Esophagus (tissue), 2 donors: ENCODE data around the gene PAX5. TPM values are rescaled to one million over a fixed set of nuclear protein-coding genes. Genes with fewer than 3 reads are reported as not detected.
A peak's percentile ranks its signal among the peaks of the same experiment; 100 is the strongest.

ENCODE experiments used
- H3K27ac ChIP-seq, 2 donors: one replicate each; pipeline ENCODE4 v1.5.1; 2013; ENCODE audit warnings: low read depth in 2 of 2, mild to moderate bottlenecking in 2 of 2, inconsistent platforms in 1 of 2, low read length in 1 of 2, moderate library complexity in 1 of 2
- H3K27me3 ChIP-seq, 2 donors: one replicate each; pipeline ENCODE4 v1.6.1; 2013; ENCODE audit warnings: low read length in 2 of 2, control low read depth in 1 of 2, mild to moderate bottlenecking in 1 of 2; ENCODE audit not compliant: insufficient read depth in 2 of 2, control insufficient read depth in 1 of 2
- H3K36me3 ChIP-seq, 2 donors: one replicate each; pipeline ENCODE4 v1.6.1; 2013; ENCODE audit warnings: low read length in 1 of 2; ENCODE audit not compliant: control insufficient read depth in 2 of 2, insufficient read depth in 2 of 2
- H3K4me1 ChIP-seq, 2 donors: one replicate each; pipeline ENCODE4 v1.6.1; 2013; ENCODE audit warnings: low read length in 1 of 2; ENCODE audit not compliant: control insufficient read depth in 2 of 2, insufficient read depth in 2 of 2
- H3K4me3 ChIP-seq, 2 donors: one replicate each; pipeline ENCODE4 v1.5.1; 2013; ENCODE audit warnings: low read length in 2 of 2, mild to moderate bottlenecking in 2 of 2, low read depth in 1 of 2, moderate library complexity in 1 of 2
- H3K9me3 ChIP-seq, 2 donors: one replicate each; pipeline ENCODE4 v1.6.1; 2013; ENCODE audit warnings: mild to moderate bottlenecking in 2 of 2, low read depth in 1 of 2, low read length in 1 of 2, moderate library complexity in 1 of 2; ENCODE audit not compliant: control insufficient read depth in 2 of 2, insufficient read depth in 1 of 2
- WGBS, 2 donors: extraction: QIAGEN DNeasy Blood & Tissue Kit; methylation state at CpG; one replicate each; pipeline ENCODE4 v1.1.7; 2013; 5-methylcytosine and 5-hydroxymethylcytosine counted together
- polyA plus RNA-seq, 2 donors: library from polyadenylated mRNA; stranded (reverse); fragments of 200-250 nt; gene quantifications; one replicate each; pipeline ENCODE4 v1.2.3, GENCODE V29; 2013
- donor health status: healthy with polysubstance abuse.
- donor health status: Bipolar disorder and iron deficiency.

The PAX5 gene
- polyA plus RNA-seq, 2 donors: 0.02 to 0.10 TPM

DNA sequence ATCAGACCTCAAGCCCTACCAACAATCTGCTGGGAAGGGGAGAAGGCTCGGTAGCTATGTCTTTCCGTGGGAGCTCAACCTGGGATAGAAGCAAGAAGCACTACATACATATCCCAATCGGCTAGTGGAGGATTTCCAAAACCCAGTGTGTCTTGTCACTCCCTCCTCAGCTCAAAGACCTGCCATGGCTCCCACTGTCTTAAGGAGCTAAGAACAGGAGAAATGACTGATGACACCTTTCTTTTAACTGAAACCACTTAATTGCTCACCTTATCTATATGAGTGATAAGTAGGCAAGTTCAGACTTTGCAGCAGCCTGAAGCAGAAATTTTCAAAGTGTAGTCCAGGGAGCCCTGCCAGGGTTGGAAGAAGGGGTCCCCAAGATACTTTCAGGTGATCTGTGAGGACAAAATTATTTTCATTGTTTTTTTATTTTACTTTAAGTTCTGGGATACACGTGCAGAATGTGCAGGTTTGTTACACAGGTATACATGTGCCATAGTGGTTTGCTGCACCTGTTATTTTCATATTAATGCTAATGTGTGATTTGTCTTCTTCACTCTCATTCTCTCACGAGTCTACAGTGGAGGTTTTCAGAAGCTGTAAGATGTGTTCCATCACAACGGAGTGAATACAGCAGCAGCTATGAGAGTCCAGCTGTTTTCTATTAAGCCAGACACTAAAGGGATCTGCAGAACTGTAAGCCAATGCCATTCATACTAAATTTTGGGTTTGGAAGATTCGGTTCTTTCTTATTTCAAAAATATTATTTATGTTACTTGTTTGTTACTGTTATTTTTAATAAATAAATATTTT is 41.4 kb downstream of the PAX5 start:
- WGBS, 2 donors: 51 to 58% methylated on average over 7 of the region's 7 CpGs
- H3K9me3 ChIP-seq: peaks cover 5 to 12% of the 10 kb centered on the region in 2 donors

DNA sequence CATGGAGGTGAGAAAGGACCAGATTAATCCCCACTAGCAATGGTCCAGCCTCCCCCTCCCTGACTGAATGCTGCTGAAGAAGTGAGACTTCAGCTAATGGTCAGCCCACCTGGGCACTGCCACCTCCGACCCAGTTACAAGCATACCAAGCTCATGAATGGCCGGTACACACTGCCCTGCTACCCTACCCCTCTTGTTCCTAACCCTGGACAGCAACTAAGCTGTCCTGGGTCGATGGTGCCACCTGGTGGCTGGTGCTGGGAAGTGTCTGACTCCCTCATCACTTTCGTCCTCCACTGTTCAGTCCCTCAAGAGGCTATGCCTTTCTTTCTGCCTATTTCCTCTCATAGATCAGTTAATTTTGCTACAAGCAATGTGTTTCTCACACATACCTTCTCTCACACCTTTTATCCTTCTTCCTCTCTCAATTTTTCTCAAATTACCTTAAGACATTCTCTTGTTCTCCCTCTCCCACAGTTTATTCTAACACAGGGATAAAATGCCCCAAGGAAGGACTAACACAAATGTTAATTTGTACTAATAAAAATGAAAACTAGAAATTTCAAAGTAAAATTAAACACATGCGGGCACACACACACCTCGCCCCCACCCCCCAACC is 42.4 kb downstream of the PAX5 start:
- WGBS, 2 donors: 15% methylated on average over 6 of the region's 6 CpGs
- no peaks in the 10 kb centered on the region for H3K36me3 ChIP-seq
- H3K27me3 ChIP-seq: peaks cover 6 to 10% of the 10 kb centered on the region in 2 donors
- H3K4me3 ChIP-seq: no peak overlapping the region
- H3K27ac ChIP-seq: no peak overlapping the region
- peaks cover 3 to 4% of the 10 kb centered on the region in 2 donors for H3K4me1 ChIP-seq
- peaks cover 5 to 12% of the 10 kb centered on the region in 2 donors for H3K9me3 ChIP-seq

More for the DNA sequence above, 41.4 kb downstream of the PAX5 start:
- no peak overlapping the region for H3K4me3 ChIP-seq
- H3K36me3 ChIP-seq: no peaks in the 10 kb centered on the region
- H3K4me1 ChIP-seq: no peaks in the 10 kb centered on the region
- H3K27me3 ChIP-seq: no peaks in the 10 kb centered on the region
- no peak overlapping the region for H3K27ac ChIP-seq

GRCh38 chr9:36988848-36989247 is 45.2 kb downstream of the PAX5 start:
- Histone ChIP-seq H3K4me1 (peaks cover 8 to 9% of the 10 kb centered on the region in 2 donors), H3K4me3 (no peak overlapping the region), H3K36me3 (no peaks in the 10 kb centered on the region), H3K9me3 (peaks cover 5 to 12% of the 10 kb centered on the region in 2 donors), H3K27me3 (peaks cover 12 to 29% of the 10 kb centered on the region in 2 donors), H3K27ac (no peak overlapping the region)
- 35 to 37% methylated on average over 6 of the region's 6 CpGs for WGBS, 2 donors

DNA sequence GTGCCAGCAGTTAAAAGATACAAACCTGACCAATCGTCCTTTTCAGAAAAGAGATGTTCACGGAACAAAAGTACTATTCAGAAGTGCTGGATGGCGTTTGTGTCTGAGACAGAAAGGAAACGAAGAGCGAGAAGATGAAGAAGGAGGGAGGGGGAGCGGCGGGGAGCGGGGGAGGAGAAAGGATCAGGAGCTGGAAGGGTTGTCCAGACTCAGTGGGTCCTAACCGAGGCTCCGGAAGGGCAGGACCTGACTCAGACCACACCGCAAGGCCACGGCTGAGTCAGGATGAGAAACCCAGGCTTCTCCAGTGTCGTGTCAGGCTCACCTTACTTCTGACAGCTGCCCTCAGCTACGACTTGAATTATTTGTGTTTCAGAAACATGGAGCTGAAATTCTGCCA is 46.2 kb downstream of the PAX5 start:
- no peak overlapping the region for H3K4me3 ChIP-seq
- WGBS, 2 donors: 10 to 12% methylated on average over 14 of the region's 14 CpGs
- H3K27ac ChIP-seq: no peak overlapping the region
- peaks cover 8 to 9% of the 10 kb centered on the region in 2 donors for H3K4me1 ChIP-seq
- H3K9me3 ChIP-seq: peaks cover 5 to 12% of the 10 kb centered on the region in 2 donors
- H3K36me3 ChIP-seq: no peaks in the 10 kb centered on the region
- peaks cover 15 to 29% of the 10 kb centered on the region in 2 donors for H3K27me3 ChIP-seq

DNA sequence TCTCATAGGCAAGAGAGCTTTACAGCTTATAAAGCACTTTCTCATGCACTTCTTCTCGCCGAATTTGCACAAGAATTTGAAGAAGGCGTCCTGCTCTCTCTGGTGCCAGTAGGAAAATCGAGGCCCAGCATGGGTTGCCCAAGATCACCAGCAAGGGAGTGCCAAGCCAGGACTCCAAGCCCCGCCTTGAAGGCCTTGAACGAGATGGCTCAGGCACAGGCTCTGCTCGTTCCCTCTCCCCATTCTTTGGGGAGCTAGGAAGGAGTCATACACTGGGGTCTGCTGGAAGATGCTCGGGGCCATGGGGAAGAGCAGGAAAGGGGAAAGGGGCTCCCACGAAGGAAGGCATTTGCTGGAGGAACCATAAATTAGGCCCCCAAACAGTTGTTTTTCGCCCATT is 46.7 kb downstream of the PAX5 start:
- Histone ChIP-seq H3K4me1 (peaks cover 8 to 9% of the 10 kb centered on the region in 2 donors), H3K36me3 (no peaks in the 10 kb centered on the region), H3K4me3 (no peak overlapping the region), H3K9me3 (peaks cover 5 to 12% of the 10 kb centered on the region in 2 donors), H3K27ac (no peak overlapping the region), H3K27me3 (peaks cover 17 to 30% of the 10 kb centered on the region in 2 donors)
- 38% methylated on average over 10 of the region's 10 CpGs for WGBS, 2 donors

DNA sequence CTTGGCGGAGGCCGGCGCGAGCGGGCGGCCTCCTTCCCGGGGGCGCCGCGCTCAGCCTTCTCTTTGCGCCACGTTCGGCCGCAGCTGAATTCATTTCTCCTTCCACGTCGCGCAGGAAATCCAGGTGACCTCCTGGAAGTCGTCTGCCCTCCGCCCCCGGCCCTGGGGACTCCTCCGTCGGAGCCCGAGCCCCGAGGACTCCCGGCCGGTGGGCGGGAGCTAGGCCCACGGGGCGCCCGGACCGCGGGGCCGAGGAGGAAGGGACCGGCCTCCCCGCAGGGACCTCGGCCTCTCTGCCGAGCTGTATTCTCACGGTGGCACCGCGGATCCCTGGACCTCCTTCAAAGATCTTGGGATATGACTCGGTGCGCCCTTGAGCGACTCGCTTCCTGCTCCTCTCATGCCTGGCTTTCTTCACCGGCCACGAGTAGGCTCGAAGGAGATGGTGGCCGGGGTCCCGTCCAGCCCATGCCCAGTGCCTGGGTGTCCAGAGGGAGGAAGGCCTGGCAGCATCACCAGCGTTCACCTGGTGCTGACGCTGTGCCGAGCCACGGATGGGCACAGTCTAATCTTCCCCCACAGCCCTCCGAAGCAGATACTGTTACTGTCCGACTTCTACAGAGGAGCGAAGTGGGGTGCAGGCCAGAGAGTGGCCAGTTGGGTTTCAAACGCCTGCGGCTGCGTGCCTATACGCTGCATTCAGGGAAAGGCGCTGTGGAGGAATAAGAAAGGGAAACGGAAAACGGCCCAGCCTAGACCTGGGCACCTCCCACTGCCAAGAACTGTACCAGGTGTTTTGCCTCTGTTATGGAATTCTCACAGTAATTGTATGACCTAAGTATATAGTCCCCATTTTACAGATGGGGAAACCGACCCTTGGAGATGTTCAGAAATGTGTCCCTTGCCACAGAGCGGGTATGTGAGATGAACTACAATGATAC is 47.3 kb downstream of the PAX5 start:
- Histone ChIP-seq H3K9me3 (peaks cover 5 to 12% of the 10 kb centered on the region in 2 donors), H3K4me1 (peaks cover 8 to 9% of the 10 kb centered on the region in 2 donors), H3K27me3 (peaks cover 21 to 30% of the 10 kb centered on the region in 2 donors), H3K4me3 (peak overlapping the region in 1 of 2 donors; percentile 35), H3K36me3 (no peaks in the 10 kb centered on the region), H3K27ac (no peak overlapping the region)
- WGBS, 2 donors: 7 to 8% methylated on average over 54 to 65 of the region's 65 CpGs

DNA sequence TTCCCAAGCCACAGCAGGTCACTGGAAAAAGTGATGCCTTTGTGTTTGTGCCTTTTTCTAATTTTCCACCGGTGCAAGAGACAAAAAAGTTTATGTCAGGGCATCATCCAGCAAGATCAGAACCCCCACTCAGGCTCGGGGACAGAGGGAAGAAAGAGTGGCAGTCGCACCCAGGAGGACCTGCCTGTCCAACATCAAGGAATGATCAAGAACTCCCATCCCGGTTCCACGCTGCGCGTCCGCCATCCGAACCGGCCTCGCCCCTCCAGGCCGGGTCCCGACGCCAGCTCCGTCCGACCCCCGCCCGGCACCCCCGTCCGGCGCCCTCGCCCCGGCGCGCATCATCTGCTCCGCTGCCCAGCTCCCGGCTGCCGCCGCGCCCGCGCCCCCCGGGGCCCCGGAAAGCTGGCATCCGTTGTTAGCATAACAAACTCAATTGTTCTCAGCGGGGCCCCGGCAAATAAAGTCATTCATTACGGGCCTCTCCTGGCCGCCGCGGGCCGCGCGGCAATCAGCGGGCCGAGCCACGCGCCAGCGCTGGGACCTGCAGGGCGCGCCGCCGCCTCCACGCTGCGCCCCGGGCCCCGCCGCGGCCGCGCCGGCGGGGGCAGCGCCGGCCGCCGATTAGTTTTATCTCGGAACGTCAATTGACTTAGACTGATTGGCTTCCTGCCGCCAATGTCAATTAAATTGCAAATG is 48.1 kb downstream of the PAX5 start:
- Histone ChIP-seq H3K9me3 (peaks cover 0 to 6% of the 10 kb centered on the region in 2 donors), H3K27ac (no peak overlapping the region), H3K4me1 (peaks cover 8 to 9% of the 10 kb centered on the region in 2 donors), H3K36me3 (no peaks in the 10 kb centered on the region), H3K4me3 (peak overlapping the region in 1 of 2 donors; percentile 35), H3K27me3 (peaks cover 21 to 30% of the 10 kb centered on the region in 2 donors)
- 3% methylated on average over 64 to 70 of the region's 70 CpGs for WGBS, 2 donors

GRCh38 chr9:36985061-36985768 is 48.9 kb downstream of the PAX5 start:
- Histone ChIP-seq H3K27ac (no peak overlapping the region), H3K4me1 (peaks cover 8 to 9% of the 10 kb centered on the region in 2 donors), H3K36me3 (no peaks in the 10 kb centered on the region), H3K27me3 (peaks cover 21 to 30% of the 10 kb centered on the region in 2 donors), H3K9me3 (no peaks in the 10 kb centered on the region), H3K4me3 (no peak overlapping the region)
- 37 to 42% methylated on average over 15 of the region's 15 CpGs for WGBS, 2 donors
